ENCODE measurements around the gene RAB40B.
"Not testable (repeated sequence)": the region's sequence is repeated elsewhere in the genome, so short reads cannot be mapped to it uniquely, and the experiment has no call there.

Gene RAB40B

GRCh38 chr17:82665891-82666290 lies 32.6 kb downstream of the RAB40B start:
- FAIRE-seq, result no peak

GRCh38 chr17:82665217-82665616 lies 33.3 kb downstream of the RAB40B start:
- no peak for FAIRE-seq

- FAIRE-seq, result no peak
Measured at GRCh38 chr17:82664701-82665182, 33.8 kb downstream of the RAB40B start.

- FAIRE-seq, result no peak
Measured at GRCh38 chr17:82664276-82664575, 34.3 kb downstream of the RAB40B start.

- no peak for FAIRE-seq
Measured at GRCh38 chr17:82663381-82664275, 34.9 kb downstream of the RAB40B start.

- FAIRE-seq, result no peak
Measured at GRCh38 chr17:82662711-82663261, 35.7 kb downstream of the RAB40B start.

GRCh38 chr17:82661717-82662683 lies 36.5 kb downstream of the RAB40B start:
- no peak for FAIRE-seq

GRCh38 chr17:82659886-82660285 lies 38.6 kb downstream of the RAB40B start:
- no peak for FAIRE-seq

- FAIRE-seq, result no peak
Measured at GRCh38 chr17:82658796-82659452, 39.6 kb downstream of the RAB40B start.

GRCh38 chr17:82658331-82658730 lies 40.2 kb downstream of the RAB40B start:
- FAIRE-seq, result no peak

GRCh38 chr17:82657926-82658325 lies 40.6 kb downstream of the RAB40B start:
- no peak for FAIRE-seq

- no peak for FAIRE-seq
Measured at GRCh38 chr17:82656266-82656665, 42.2 kb downstream of the RAB40B start.

- FAIRE-seq, result no peak
Measured at GRCh38 chr17:82655523-82655922, 43.0 kb downstream of the RAB40B start.

GRCh38 chr17:82655038-82655479 lies 43.4 kb downstream of the RAB40B start:
- no peak for FAIRE-seq

GRCh38 chr17:82654611-82655010 lies 43.9 kb downstream of the RAB40B start:
- FAIRE-seq, result not testable (repeated sequence)

GRCh38 chr17:82653651-82654528 lies 44.6 kb downstream of the RAB40B start:
- no peak for FAIRE-seq

- FAIRE-seq, result no peak
Measured at GRCh38 chr17:82650723-82651122, 47.8 kb downstream of the RAB40B start.

- FAIRE-seq, result no peak
Measured at GRCh38 chr17:82649501-82650261, 48.8 kb downstream of the RAB40B start.

GRCh38 chr17:82648742-82649331 lies 49.7 kb downstream of the RAB40B start:
- FAIRE-seq, result no peak

- no peak for FAIRE-seq
Measured at GRCh38 chr17:82648165-82648668, 50.3 kb downstream of the RAB40B start, which contains the start of gene WDR45B. TSS of gene WDR45B (minus strand) at chr17:82648444. CDS start at chr17:82648340, 104 bp downstream.

Data from TTC549 (cell line).